NCI-H2107 (cell line): ENCODE results near the gene FAR1.
"Not testable (repeated sequence)": the region's sequence is repeated elsewhere in the genome, so short reads cannot be mapped to it uniquely, and the experiment has no call there.

ENCODE experiments used
- DNase-seq: peaks from one replicate; lab custom pipeline; 2025; lab: John Stamatoyannopoulos, UW

FAR1 gene

GRCh38 chr11:13668102-13668956, at the start of gene FAR1:
FAR1 (plus strand) TSS chr11:13668668; CDS start chr11:13694766, 26,098 bp downstream.
- DNase-seq = peak; percentile 95

- DNase-seq = no peak
Observed at GRCh38 chr11:13620063-13620462, 48.4 kb upstream of the FAR1 start.

- not testable (repeated sequence) for DNase-seq
Observed at GRCh38 chr11:13626818-13627217, 41.6 kb upstream of the FAR1 start.

- not testable (repeated sequence) for DNase-seq
Observed at GRCh38 chr11:13628634-13629033, 39.8 kb upstream of the FAR1 start.

GRCh38 chr11:13629779-13630178, 38.7 kb upstream of the FAR1 start:
- DNase-seq = no peak

GRCh38 chr11:13635290-13635689, 33.2 kb upstream of the FAR1 start:
- no peak for DNase-seq

GRCh38 chr11:13635804-13636203, 32.7 kb upstream of the FAR1 start:
- no peak for DNase-seq

GRCh38 chr11:13637125-13638069, 31.1 kb upstream of the FAR1 start:
- DNase-seq = no peak

- no peak for DNase-seq
Observed at GRCh38 chr11:13638422-13638821, 30.0 kb upstream of the FAR1 start.

GRCh38 chr11:13644997-13645687, 23.3 kb upstream of the FAR1 start:
- no peak for DNase-seq

GRCh38 chr11:13647391-13647790, 21.1 kb upstream of the FAR1 start:
- no peak for DNase-seq

GRCh38 chr11:13649619-13650018, 18.8 kb upstream of the FAR1 start:
- no peak for DNase-seq

GRCh38 chr11:13651515-13651914, 17.0 kb upstream of the FAR1 start:
- not testable (repeated sequence) for DNase-seq

- no peak for DNase-seq
Observed at GRCh38 chr11:13661074-13661623, 7.3 kb upstream of the FAR1 start.

- no peak for DNase-seq
Observed at GRCh38 chr11:13663631-13664071, 4.8 kb upstream of the FAR1 start.

GRCh38 chr11:13664351-13664750, 4.1 kb upstream of the FAR1 start:
- DNase-seq = no peak

- no peak for DNase-seq
Observed at GRCh38 chr11:13666708-13667107, 1.8 kb upstream of the FAR1 start.

- DNase-seq = no peak
Observed at GRCh38 chr11:13667245-13667644, 1.2 kb upstream of the FAR1 start.

GRCh38 chr11:13667795-13668101, 720 bp upstream of the FAR1 start:
- DNase-seq = no peak

- no peak for DNase-seq
Observed at GRCh38 chr11:13668957-13669521, 571 bp downstream of the FAR1 start.
